ENCODE data around the gene COMMD7. TPM values are rescaled to one million over a fixed set of nuclear protein-coding genes. Genes with fewer than 3 reads are reported as not detected.

Gene COMMD7
- total and polyA plus RNA-seq, 9 of the 15 experiments (the other 6 are each of a cell fraction or from before 2014, with no cell fraction given), result 11.9 to 69.1 (median 34.7) TPM

DNA sequence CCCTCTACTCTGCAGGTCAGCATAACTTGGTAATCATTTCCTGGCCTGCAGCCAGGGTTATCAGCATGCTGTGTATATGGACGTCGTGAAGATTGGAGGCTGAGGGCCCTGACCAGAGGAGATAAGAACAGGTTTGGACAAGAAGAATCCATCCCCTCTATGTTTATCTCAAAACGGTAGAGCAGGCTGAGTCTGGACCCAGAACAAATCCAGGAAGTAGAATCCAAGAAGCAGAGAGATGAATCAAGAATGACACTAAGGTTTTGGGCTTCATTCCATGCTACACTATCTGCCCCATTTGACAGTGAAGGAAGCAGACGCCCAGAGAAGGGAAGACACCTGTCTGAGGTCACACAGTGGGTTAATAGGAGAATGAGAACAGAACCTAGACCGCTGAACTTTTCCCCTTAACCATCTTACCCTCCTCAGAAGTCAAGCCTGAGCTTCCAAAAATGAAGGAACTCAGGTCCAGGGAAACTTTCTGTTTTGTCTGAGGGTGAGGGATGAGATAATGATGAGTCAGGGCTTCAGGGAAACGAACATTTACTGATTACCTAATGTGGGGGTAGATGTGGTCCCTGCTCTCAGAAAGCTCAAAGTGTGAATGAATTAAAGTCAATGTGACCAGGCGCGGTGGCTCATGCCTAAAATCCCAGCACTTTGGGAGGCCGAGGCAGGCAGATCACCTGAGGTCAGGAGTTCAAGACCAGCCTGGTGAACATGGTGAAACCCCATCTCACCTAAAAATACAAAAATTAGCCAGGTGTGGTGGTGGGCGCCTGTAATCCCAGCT lies 9.4 kb upstream of the COMMD7 start (continued):
- no peak for TF ChIP-seq ESRRB (CRISPR knock-in tag; IDR thresholded peaks at IDR 0.05; ENCODE audit: borderline replicate concordance)
- TF ChIP-seq, protein P1, sequence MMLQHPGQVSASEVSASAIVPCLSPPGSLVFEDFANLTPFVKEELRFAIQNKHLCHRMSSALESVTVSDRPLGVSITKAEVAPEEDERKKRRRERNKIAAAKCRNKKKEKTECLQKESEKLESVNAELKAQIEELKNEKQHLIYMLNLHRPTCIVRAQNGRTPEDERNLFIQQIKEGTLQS (IDR thresholded peaks at IDR 0.05), result peak; percentile 92
- TF ChIP-seq, protein P1 (CRISPR knock-in tag; conservative IDR thresholded peaks at IDR 0.05), result no peak
- TF ChIP-seq NFIX (CRISPR knock-in tag; IDR thresholded peaks at IDR 0.05; ENCODE audit: low read depth), result peak; percentile 66
- TF ChIP-seq ZNF589 (CRISPR knock-in tag; IDR thresholded peaks at IDR 0.05; ENCODE audit: low read depth), result no peak
- no peak for TF ChIP-seq TAF15 (IDR thresholded peaks at IDR 0.05; ENCODE audit: low read depth, low read length)
- no peak for TF ChIP-seq HNRNPLL (IDR thresholded peaks at IDR 0.05; ENCODE audit: low read depth, low read length, poor library complexity, severe bottlenecking)
- TF ChIP-seq TSC22D4 (tag; IDR thresholded peaks at IDR 0.05), result no peak
- peak; percentile 43 for TF ChIP-seq TBP (optimal IDR thresholded peaks at IDR 0.05; ENCODE audit: low read depth, low read length)
- TF ChIP-seq SP2 (IDR thresholded peaks at IDR 0.05; ENCODE audit: extremely low read depth, low read depth, low read length, poor library complexity, severe bottlenecking), result no peak
- TF ChIP-seq GABPB2 (CRISPR knock-in tag; conservative IDR thresholded peaks at IDR 0.05), result no peak
- peak; percentile 43; the same call in 1 of the 2 replicates for TF ChIP-seq NR2C1 (IDR thresholded peaks at IDR 0.05)
- peak; percentile 51; the same call in 1 of the 2 replicates for TF ChIP-seq NR2C1 (tag; IDR thresholded peaks at IDR 0.05)
- peak; percentile 95 for TF ChIP-seq LCOR (CRISPR knock-in tag; IDR thresholded peaks at IDR 0.05)
- TF ChIP-seq THRAP3 (IDR thresholded peaks at IDR 0.05; ENCODE audit: borderline replicate concordance), result no peak
- TF ChIP-seq ZNF224 (CRISPR knock-in tag; IDR thresholded peaks at IDR 0.05), result no peak
- TF ChIP-seq MEF2D (tag; conservative IDR thresholded peaks at IDR 0.05; ENCODE audit: low read depth), result peak; percentile 51; the same call in 1 of the 2 replicates
- no peak for TF ChIP-seq NFYB (IDR thresholded peaks at IDR 0.05; ENCODE audit: extremely low read depth, insufficient read length)
- TF ChIP-seq, protein P2, sequence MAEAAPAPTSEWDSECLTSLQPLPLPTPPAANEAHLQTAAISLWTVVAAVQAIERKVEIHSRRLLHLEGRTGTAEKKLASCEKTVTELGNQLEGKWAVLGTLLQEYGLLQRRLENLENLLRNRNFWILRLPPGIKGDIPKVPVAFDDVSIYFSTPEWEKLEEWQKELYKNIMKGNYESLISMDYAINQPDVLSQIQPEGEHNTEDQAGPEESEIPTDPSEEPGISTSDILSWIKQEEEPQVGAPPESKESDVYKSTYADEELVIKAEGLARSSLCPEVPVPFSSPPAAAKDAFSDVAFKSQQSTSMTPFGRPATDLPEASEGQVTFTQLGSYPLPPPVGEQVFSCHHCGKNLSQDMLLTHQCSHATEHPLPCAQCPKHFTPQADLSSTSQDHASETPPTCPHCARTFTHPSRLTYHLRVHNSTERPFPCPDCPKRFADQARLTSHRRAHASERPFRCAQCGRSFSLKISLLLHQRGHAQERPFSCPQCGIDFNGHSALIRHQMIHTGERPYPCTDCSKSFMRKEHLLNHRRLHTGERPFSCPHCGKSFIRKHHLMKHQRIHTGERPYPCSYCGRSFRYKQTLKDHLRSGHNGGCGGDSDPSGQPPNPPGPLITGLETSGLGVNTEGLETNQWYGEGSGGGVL (CRISPR knock-in tag; IDR thresholded peaks at IDR 0.05), result no peak
- TF ChIP-seq SMAD2 (IDR thresholded peaks at IDR 0.05; ENCODE audit: low read depth, low read length), result no peak
- no peak for TF ChIP-seq POLR3A (IDR thresholded peaks at IDR 0.05; ENCODE audit: borderline replicate concordance, extremely low read depth, insufficient read depth, insufficient read length)
- TF ChIP-seq, protein P3, sequence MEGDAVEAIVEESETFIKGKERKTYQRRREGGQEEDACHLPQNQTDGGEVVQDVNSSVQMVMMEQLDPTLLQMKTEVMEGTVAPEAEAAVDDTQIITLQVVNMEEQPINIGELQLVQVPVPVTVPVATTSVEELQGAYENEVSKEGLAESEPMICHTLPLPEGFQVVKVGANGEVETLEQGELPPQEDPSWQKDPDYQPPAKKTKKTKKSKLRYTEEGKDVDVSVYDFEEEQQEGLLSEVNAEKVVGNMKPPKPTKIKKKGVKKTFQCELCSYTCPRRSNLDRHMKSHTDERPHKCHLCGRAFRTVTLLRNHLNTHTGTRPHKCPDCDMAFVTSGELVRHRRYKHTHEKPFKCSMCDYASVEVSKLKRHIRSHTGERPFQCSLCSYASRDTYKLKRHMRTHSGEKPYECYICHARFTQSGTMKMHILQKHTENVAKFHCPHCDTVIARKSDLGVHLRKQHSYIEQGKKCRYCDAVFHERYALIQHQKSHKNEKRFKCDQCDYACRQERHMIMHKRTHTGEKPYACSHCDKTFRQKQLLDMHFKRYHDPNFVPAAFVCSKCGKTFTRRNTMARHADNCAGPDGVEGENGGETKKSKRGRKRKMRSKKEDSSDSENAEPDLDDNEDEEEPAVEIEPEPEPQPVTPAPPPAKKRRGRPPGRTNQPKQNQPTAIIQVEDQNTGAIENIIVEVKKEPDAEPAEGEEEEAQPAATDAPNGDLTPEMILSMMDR (IDR thresholded peaks at IDR 0.05 in 2 of 3, conservative IDR thresholded peaks at IDR 0.05 in 1 of 3; ENCODE audit: insufficient read depth in 2 of 3, low read depth in 1 of 3, low read length in 3 of 3), result no peak
